Activated CD8-positive, alpha-beta memory T cell treated with anti-CD3 and anti-CD28 coated beads, Interleukin-2, amount 50 U/mL, for 4 hours (primary cell): ENCODE results near the gene HTRA3.

Experiments used
- DNase-seq: peaks from one replicate; pipeline ENCODE4 v3.0.0-alpha.2; 2020

The HTRA3 gene

GRCh38 chr4:8297141-8297601 lies 27.6 kb downstream of the HTRA3 start:
- DNase-seq = peak; percentile 8

GRCh38 chr4:8297691-8298485 lies 28.3 kb downstream of the HTRA3 start:
- peak; percentile 7 for DNase-seq

DNA sequence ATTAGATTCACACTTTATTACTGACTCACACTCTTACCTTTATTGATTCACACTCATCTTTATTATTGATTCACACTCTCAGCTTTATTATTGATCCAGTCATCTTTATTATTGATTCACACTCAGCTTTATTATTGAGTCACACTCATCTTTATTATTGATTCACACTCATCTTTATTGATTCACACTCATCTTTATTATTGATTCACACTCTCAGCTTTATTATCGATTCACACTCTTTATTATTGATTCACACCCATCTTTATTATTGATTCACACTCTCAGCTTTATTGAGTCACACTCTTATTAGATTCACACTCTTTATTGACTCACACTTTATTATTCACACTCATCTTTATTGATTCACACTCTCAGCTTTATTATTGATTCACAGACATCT lies 31.3 kb downstream of the HTRA3 start:
- no peak for DNase-seq

- no peak for DNase-seq
These were observed 32.5 kb downstream of the HTRA3 start for GRCh38 chr4:8301851-8302730.

GRCh38 chr4:8303081-8303480 lies 33.5 kb downstream of the HTRA3 start:
- no peak for DNase-seq

DNA sequence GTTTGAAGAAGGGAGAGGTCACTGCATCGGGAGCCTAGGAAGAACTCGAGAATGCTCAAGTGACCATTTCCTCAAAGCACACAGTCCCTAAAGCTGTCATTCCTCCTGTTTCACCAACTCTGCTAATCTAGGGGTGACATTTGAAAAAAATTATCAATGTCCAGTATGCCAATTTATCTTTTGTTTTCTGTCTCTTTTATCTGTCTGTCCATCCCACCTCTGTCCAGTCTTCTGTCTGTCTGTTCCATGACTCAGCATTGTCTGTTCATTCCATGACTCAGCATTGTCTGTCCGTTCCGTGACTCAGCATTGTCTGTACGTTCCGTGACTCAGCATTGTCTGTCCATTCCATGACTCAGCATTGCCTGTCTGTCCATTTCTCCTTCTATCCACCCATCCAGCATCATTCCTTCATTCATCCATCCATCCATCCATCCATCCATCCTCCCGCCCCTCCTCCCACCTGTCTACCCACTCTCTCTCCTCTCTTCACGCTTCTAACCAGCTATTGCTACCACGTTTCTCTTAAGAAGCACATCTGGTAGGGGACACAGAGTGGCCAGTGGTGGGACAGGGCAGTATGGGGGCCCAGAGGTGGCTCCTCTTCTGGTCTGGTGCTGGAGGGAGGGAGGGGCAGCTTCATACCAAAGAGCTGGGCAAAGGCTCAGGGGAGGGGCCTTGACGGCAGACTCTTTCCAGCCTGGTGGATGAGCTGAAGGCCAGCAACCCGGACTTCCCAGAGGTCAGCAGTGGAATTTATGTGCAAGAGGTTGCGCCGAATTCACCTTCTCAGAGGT lies 34.1 kb downstream of the HTRA3 start:
- no peak for DNase-seq

DNA sequence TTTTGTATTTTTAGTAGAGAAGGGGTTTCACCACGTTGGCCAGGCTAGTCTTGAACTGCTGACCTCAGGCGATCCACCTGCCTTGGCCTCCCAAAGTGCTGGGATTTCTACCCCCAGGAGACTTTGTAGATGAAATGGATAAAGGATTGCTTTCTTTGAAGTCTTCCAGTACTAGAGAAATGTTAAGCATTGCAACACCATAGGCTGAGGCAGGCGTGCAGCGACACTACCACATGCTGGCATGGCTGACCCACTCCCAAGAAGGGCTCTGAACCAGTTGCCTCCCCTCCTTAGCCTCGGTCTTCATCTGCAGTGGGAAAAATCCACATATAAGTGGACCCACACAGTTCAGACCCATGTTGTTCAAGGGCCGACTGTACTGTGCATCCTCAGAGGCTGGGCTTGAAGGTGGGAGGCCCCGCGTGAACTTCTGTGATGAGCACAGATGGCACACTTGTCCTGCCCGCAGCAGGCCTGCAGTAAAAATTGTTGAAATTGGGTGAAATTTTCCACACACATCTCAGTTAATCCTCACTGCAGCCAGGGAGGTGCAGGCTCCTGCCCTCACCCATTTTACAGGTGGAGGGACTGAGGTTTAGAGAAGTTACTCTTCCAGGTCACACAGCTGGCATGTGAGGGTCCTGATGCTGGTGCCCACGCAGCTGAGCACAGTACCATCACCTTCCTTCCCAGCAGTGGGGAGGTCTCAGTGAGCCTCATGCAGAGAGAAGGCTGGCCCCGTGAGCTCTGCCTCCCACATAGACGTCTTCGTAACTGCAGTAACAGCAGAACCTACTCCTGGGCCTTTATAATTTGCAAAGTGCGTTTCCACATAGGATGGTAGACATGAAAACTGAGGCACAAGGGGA lies 35.5 kb downstream of the HTRA3 start:
- DNase-seq = no peak

DNA sequence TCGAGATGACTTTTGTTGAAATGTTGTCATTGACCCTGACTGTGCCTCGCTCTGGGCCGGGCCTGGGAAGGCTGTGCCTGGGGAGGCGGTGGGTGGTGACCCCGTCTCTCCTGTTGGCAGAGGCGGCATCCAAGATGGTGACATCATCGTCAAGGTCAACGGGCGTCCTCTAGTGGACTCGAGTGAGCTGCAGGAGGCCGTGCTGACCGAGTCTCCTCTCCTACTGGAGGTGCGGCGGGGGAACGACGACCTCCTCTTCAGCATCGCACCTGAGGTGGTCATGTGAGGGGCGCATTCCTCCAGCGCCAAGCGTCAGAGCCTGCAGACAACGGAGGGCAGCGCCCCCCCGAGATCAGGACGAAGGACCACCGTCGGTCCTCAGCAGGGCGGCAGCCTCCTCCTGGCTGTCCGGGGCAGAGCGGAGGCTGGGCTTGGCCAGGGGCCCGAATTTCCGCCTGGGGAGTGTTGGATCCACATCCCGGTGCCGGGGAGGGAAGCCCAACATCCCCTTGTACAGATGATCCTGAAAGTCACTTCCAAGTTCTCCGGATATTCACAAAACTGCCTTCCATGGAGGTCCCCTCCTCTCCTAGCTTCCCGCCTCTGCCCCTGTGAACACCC lies 36.4 kb downstream of the HTRA3 start:
- peak; percentile 13 for DNase-seq

DNA sequence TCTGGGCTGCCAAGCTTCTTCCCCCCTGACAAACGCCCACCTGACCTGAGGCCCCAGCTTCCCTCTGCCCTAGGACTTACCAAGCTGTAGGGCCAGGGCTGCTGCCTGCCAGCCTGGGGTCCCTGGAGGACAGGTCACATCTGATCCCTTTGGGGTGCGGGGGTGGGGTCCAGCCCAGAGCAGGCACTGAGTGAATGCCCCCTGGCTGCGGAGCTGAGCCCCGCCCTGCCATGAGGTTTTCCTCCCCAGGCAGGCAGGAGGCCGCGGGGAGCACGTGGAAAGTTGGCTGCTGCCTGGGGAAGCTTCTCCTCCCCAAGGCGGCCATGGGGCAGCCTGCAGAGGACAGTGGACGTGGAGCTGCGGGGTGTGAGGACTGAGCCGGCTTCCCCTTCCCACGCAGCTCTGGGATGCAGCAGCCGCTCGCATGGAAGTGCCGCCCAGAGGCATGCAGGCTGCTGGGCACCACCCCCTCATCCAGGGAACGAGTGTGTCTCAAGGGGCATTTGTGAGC lies 37.0 kb downstream of the HTRA3 start:
- DNase-seq = peak; percentile 12

DNA sequence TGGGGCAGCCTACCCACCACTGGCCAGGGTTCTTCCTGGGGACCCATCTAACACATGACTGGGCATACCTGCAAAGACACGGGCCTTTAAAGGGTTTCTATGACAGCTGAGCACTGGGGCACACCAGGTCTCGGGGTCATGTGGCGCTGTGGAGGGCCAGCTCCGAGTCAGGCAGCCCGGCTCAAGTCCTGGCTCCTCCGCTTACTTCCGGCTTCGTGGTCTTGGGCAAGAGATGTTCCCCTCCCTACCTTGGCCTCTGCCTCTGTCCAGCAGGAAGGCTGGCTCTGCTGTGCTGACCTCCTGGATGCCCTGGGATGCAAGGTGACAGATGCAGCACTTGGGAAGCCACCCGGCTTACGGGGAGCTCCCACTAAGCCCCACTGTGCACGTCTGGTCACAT lies 37.6 kb downstream of the HTRA3 start:
- DNase-seq = no peak

GRCh38 chr4:8307714-8308113 lies 38.2 kb downstream of the HTRA3 start:
- DNase-seq = no peak

DNA sequence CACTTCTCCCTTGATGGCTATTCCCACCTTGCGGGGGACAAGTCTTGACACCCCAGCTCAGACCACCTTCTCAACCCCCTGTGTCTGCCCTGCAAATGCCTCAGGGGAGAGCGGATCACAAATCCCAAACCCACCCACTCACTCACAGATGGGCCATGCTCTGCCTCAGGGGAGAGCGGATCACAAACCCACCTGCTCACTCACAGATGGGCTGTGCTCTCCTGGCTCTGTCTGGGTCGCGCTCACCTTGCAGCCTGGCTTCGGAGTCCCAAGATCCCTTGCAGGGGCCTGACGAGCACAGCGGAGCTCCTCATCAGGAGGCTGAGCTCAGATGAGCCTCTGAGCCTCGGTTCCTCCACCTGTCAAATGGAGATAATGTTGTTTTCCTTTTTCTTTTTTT lies 38.6 kb downstream of the HTRA3 start:
- no peak for DNase-seq

DNA sequence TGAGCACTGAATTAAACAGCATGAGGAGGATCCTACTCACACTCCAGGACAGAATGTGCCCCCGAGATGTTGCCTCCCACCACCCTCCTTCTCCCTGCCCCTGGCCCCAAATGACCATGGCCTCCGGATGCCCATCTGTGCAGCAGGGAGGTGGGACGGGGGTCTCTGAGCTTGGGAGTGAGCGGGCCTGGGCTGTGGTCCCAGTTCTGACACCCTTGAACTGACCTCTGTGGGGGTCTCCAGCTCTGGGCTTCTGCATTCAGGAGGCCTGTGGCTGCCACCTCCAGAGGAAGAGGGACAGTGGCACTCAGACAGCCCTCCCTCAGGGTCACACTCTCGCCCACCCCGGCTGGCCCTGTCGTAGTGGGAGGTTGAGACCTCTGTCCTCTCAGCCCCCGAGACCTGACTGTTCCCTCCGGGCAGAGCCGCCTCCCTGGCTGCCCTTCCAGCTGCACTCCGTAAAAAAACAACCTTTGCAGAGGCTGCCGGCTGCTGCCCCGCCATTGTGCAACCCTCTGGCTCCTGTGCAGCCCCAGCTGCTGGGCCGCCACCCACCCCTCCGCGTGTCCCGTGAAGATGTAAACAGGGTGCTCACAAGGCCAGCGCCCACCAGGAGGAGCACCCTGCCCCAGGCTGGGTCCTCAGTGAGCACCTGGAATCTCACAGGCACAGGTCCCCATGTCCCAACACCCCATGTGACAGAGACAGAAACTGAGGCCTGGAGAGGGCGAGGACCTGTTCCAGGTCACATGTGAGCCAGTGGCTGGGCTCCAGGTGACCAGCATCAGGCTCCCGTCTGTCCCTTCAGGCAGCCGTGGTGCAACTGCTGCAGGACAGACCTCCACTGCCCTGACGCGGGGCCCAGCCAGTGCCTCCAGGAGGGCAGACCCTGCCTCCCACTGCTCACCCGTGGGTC lies 39.6 kb downstream of the HTRA3 start:
- DNase-seq = peak; percentile 11

GRCh38 chr4:8310306-8310705 lies 40.8 kb downstream of the HTRA3 start:
- DNase-seq = peak; percentile 5

DNA sequence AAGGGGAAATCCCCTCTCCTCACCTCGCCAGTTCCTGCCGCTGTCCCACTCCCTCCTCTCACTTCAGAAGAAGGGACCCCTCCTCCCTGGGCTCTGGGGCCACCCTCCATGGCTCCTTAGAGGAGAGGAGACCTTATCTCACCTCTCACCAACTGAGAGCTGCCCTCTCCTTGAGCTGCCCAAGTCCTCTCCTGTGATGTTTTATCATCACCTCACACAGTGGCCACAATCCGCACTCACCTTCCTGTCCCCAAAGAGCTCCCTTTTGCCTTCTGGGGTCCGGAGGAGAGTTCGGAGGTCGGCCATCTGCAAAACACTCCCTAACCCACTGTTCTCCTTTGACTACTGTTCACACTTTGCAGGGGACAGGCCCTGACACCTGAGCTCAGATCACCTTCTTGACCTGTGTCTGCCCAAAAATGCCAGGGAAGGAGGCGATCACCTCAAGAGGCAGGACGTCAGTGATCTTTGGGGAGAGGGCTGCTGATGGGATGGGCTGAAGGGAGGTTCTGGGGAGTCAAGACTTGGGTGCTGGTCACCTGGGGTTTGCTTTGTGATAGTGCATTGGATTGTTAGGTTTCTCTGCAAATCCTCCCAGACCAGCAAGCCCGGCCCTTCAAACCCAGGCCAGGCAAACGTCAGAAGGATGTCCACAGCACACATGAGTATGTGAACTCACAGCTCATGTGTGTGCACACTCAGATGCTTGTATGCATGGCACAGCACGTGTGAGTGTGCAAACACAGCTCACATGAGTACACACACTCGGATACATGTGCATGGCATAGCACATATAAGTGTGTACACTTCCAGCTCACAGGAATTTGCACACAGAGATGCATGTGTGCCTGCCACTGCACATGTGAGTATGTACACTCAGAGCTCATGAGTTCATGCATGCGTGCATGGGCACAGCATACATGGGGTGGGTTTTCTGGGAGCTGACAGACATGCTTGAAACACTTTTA lies 41.8 kb downstream of the HTRA3 start:
- DNase-seq = peak; percentile 6

DNA sequence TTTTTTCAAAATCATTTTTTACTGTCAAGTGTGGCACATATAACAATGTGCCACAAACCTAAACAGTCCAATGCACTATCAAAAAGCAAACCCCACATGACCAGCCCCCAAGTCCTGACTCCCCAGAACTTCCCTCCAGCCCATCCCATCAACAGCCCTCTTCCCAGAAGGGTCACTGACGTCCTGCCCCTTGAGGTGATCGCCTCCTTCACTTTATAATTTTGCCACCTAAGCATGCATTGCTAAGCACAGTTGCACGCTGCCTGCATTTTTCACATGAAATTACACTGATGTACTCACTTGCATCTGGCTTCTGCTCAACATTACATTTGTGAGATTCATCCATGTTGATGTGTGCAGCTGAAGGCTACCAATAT lies 42.5 kb downstream of the HTRA3 start:
- DNase-seq = no peak

DNA sequence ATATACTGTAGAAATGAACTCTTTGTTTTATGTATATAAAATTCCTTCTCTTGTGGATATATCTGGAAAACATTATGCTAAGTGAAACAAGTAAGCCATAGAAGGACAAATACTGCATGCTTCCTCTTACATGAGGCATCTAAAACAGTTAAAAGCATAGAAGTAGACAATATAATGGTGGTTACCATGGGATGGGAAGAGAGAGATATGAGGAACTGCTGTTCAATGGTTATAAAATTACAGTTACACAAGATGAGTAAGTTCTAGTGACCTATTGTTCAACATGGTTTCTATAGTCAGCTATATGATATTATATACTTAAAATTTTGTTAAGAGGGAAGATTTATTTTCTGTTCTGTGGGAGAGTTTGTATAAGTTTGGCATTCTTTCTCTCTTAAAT lies 43.4 kb downstream of the HTRA3 start:
- DNase-seq = no peak

DNA sequence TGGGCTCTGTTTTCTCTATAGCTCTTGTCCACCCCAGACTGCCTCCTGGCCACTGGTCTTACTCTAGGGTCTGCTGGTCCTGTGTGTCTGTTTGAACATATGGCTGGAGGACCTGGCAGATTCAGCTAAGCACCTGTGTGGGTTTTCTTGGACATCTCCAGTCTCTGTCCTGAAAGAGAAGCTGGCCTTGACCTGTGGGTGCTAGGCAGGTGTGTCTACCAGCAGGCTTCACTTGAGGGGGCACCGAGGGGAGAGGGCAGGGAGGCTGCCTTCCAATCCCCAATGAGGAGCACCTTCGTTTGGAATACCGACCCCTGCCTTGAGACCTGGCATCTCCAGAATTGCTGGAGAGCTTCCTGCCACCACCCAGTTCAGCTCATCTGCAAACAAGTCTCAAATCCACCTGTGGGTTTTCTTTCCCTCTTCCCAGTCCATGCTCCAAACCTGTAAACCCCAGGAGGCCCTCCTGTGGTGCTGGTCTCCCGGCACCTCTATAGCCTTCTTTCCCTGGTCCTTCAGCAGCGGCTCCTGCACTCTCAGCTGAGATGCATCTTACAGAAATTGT lies 45.2 kb downstream of the HTRA3 start:
- no peak for DNase-seq
